Activated naive CD8-positive, alpha-beta T cell (primary cell): ENCODE data around the gene KRR1.
"Not testable (repeated sequence)": the region's sequence is repeated elsewhere in the genome, so short reads cannot be mapped to it uniquely, and the experiment has no call there.

Source experiments
- H3K27ac Mint-ChIP-seq: one replicate; pipeline ENCODE4 v1.8.0; 2021; ENCODE audit warnings: mixed read lengths
- H3K27me3 Mint-ChIP-seq: one replicate; pipeline ENCODE4 v1.8.0; 2021; ENCODE audit warnings: mixed read lengths
- H3K36me3 Mint-ChIP-seq: one replicate; pipeline ENCODE4 v1.8.0; 2021; ENCODE audit warnings: mixed read lengths
- H3K4me1 Mint-ChIP-seq: one replicate; pipeline ENCODE4 v1.8.0; 2021; ENCODE audit warnings: low read depth, mixed read lengths
- H3K4me3 Mint-ChIP-seq: one replicate; pipeline ENCODE4 v1.8.0; 2021; ENCODE audit warnings: mild to moderate bottlenecking, mixed read lengths
- H3K9me3 Mint-ChIP-seq: one replicate; pipeline ENCODE4 v1.8.0; 2021; ENCODE audit warnings: low read depth, mixed read lengths

The KRR1 gene

GRCh38 chr12:75441687-75442449 is 69.5 kb downstream of the KRR1 start:
- not testable (repeated sequence) for H3K4me1 Mint-ChIP-seq, H3K27me3 Mint-ChIP-seq, H3K36me3 Mint-ChIP-seq, H3K9me3 Mint-ChIP-seq, H3K27ac Mint-ChIP-seq, H3K4me3 Mint-ChIP-seq
